SH-SY5Y (cell line): ENCODE results near the gene IL19.

ENCODE experiments used
- GATA2 ChIP-seq: IDR thresholded peaks from 2 replicates; pipeline ENCODE4 v1.6.1; 2011; ENCODE audit warnings: mild to moderate bottlenecking, low read depth, low read length
- GATA3 ChIP-seq: IDR thresholded peaks from 2 replicates; pipeline ENCODE4 v1.6.1; 2011; ENCODE audit warnings: low read depth, mild to moderate bottlenecking, low read length, moderate library complexity

Gene IL19

DNA sequence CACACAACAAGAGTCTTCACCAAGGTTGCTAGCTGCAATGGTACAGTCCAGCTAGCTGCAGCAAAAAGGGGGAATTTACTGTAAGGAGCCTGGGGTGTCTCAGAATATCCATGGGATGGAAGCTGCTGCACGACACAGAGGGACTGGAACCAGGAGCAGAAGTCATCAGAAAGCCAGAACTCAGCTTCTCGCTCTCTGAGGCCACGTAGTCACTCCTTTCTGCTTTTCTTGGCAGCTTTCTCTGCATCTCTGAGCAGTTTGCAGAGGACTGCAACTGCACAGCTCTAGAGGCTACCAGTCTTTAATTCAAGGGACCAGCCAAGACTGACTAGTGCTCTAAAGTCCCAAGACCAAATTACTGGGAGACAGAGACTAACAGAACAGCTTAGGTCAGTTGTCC lies 28.7 kb downstream of the IL19 start:
- TF ChIP-seq GATA2 (no peak), GATA3 (no peak)

DNA sequence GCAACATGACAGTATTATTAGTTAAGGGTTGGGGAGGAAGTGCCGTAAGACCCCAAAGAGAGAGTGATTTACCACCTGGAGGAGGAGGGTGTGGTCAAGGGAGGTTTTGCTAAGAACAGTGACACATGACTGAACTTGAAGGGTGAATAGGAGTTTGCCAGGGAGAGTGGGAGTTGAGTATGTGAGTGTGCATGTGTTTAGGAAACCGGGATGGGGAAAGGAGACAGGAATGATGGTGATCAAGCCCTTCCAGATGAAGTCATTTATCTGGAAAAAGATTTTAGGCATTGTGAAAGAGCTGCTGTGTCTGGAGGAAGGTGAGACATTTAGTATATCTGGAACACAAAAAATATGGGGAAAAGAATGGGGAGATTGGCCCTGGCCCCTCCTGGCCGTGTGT lies 29.8 kb downstream of the IL19 start:
- TF ChIP-seq GATA2: no peak
- no peak for TF ChIP-seq GATA3

DNA sequence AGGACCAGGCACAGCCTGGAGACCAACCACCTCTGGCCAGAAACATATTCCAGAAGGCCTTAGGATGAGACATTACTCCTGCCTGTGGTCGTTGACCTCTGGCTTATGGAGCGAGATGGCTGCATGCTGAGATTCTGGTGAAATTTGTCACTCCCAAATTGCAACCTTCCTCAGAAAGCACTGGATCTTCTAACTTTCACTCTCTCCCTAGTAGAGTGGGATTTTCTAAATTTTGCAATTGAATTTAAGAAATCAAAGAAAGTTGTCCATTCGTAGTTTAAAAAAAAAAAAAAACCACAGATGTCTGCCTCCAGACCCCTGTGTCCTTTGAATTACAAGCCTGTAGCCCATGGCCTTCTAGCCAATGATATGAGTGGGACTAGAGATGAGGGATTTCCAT lies 30.3 kb downstream of the IL19 start:
- TF ChIP-seq GATA2 (no peak), GATA3 (no peak)

DNA sequence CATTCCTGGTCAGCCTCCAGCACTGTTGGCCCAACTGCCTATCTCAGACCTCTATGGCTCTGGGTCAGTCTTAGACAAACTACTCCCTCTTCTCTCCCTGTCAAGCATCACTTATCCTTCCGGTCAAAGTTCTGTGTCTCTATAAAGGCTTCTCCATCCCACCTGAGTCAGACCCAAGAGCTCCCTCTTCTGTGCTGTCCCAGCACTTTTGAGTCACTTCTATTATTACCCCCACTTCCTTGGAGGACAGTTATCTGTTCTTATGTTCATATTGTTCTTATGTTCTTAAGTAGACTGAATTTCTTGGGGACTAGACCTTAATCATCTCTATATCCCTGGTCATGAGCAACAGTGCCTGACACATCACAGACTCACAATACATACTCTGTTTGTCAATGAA lies 30.9 kb downstream of the IL19 start:
- no peak for TF ChIP-seq GATA3

DNA sequence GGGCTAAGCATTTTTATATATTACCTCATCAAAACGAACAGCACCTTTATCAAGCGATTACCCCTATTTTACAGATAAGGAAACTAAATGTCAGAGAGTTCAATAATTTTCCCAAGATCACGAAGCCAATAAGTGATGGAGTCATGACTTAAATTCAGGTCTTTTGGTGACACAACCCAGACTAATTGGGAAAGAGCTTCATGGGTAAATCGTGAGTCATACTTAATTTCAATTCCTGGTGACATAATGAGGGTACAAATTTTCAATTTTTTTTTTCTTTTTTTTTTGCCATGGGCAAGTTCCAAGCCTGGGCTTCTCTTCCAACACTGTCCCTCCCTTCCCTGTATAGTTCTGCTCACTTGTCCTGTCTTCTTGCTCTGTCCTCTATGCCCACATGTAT lies 31.8 kb downstream of the IL19 start:
- no peak for TF ChIP-seq GATA3
- no peak for TF ChIP-seq GATA2

DNA sequence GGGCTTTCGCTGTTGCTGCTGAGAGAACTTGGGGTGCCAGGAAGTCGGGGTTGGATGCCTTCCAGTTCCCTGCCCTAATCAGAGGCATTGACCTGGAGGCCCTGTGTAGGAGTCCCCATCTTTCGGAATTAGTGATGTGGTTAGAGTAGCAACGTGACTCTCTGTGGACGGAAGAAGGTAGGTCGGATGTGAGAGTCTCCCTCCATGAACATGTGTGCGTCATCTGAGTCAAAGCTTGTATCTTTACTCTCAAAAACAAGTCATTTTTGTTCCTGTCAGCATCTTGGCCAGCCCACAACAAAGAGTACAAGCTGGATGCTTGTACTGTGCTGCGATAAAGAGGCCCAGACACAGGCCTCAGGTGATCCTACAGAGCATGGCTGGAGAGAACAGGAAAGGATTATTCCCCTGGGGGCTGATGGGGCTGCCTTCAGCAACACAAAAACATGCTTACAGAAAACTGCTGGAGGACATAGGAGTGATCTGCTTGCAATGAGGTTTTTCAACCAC lies 32.7 kb downstream of the IL19 start:
- TF ChIP-seq GATA2 (no peak), GATA3 (no peak)

DNA sequence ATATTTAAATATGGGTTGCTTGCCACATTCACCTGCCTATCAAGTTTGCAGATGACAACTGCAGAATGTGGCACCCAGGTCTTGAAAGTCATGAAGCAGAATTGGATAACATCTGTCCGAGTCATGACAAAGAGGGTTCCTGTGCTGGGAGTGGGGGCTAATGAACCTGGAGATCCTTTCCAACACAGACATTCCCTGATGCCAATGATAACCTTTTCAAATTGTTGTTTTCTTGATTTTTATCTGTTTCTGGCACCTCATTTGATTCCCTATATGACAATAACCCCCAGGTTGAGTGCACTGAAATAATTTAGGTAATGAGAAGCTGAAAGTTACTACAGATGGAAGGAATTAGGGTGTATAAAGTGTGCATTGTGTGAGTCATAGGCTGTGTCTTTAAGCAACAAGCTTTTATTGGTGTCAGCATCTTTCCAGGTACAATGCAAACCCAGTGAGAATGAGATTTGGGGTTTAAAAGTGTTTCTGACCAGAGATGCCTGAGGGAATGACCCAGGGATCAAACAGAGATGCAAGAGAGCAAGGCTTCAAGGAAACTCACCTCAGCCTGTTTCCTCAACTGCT lies 33.7 kb downstream of the IL19 start:
- TF ChIP-seq GATA2: peak; percentile 91
- peak; percentile 84 for TF ChIP-seq GATA3

DNA sequence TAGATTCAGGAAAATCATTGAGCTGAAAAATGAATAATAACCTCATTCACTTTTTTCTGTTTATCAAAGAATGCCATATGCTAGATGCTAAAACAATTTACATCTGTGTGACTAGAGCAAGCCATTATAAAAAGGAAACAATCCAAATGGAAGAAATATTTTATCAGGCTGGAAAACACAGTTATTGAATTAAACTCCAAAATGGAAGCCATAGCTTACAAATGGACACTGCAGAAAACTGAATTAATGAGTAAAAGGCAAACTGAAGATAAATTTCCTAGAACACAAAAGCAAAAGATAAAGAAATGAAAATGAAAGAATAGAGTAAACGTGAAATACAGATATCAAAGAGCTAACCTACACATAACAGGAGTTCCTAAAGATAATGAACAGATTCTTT lies 34.8 kb downstream of the IL19 start:
- TF ChIP-seq GATA3 (no peak; the same call in 1 of the 2 replicates), GATA2 (peak; percentile 38; the same call in 1 of the 2 replicates)

DNA sequence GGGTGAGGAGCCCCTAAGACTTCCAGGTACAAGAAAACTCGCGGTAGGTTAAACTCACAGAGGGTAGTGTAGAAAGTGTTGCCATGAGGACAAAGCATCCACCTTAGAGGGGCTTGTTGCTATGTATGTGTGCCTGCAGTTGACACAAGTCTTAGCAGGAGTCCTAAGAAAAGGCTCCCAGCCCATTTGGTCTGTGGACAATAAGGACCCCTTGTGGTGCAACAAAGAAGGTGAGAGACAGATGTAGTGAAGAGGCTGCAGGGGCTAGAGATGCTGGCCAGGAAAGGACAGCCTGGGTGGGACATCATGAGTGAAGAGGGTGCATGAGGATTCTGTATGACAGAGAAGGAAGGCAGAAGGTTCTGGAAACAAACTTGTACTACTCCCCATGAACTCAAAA lies 38.0 kb downstream of the IL19 start:
- TF ChIP-seq GATA2: no peak
- no peak for TF ChIP-seq GATA3

DNA sequence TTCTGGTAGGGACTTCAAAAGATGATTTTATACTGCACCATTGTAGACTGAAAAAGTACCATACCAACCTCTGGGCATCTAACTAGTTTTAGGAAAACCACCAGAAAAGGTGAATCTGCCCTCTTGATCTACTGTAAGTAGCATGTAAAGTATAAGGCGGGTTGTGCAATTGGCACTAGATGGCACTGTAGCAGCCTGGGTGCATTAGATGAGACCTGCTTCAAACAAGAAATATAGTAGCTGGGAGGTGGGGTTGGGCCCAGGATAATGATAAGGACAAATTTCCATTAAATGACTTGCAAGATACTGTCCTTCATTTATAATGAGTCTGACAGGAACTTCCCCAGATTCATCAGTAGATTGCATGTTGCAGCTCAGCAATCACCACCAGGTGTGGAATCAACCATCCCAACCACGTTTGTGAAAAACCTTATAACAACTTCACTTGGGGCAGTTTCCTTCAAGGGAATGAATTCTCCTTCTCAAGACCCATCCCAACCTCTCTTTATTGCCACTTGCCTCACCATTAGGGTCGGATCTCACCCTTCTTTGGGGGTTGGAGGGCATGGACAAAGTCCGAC lies 39.0 kb downstream of the IL19 start:
- TF ChIP-seq GATA3: no peak

DNA sequence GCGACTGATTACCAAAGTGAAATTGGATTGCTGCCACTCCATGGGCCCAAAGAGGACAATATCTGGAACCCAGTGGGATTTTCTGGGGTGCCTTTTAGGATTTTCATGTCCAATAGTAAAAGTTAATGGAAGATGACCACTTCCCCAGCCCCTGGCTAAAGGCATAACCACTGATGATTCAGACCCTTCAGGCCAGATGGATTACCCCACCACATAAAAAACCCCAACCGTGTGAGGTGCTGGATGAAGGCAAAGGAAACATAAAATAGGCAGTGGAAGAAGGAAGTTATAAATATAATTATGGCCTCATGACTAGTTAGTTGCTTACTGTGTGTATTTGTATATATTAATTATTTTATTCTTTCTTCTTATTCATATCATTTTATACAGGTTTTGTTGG lies 41.9 kb downstream of the IL19 start:
- no peak for TF ChIP-seq GATA3
- TF ChIP-seq GATA2: no peak

DNA sequence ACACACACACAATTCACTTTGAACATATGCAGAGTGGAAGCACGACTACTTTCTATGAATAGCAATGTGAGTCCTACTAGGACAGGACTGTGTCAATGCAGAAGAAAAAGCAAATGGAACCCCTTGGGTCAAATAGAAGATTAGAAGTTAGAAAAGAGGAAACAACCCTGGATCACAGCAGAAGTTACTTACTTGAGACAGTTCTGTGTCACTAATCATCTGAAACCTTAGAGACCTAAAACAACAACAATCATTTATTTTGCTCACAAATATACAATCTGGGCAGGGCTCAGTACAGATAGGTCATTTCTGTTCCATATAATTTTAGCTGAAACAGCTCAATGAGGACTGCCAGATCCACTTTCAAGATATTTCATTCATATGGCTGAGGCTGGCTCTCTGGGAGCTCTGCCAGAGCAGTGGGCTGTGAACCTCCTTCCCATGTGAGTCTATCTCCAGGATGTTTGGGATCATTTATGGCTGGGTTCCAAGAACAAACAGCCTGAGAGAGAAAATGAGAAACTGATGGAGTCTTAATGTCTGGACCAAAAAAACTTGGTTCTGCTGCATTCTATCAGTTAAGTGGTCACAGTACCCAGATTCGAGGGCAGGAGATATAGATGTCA lies 44.3 kb downstream of the IL19 start:
- peak; percentile 92 for TF ChIP-seq GATA2
- TF ChIP-seq GATA3: peak; percentile 82; the same call in 1 of the 2 replicates

DNA sequence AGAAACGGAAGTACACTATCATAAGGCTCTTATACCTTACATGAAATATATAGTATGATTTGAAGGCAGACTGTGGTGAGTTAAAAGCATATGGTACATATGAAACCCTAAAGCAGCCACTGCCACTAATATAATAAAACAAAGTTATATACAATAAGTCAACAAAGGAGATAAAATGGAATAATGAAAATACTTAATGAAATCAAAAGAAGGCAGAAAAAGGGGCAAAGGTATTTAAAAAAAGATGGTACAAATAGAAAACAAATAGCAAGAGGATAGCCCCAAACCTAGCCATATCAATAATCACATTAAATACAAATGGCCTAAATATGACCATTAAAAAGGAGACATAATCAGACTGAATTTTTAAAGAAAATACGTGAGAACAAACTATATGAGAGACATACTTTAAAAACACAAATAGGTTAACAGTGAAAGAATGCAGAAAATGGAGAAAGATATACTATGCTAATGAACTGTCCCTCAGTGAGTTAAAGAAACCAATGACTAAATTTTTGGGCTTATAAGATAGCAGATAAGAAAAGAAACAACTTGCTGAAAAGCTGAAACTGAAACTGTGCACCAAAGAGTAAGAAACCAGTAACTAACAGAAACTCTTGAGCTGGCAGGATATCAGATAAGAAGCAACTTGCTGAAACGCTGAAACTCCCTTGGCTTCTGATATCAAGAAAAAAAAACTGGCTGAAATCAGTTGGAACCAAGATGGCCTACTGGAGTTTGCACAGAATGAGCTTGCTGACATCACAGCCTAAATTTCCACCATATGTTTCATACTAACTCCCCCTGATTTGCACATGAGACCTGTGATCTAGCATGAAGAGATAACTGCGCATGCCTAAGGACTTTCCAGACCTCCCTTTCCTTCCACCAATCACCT lies 46.1 kb downstream of the IL19 start:
- TF ChIP-seq GATA2: no peak
- TF ChIP-seq GATA3: no peak

DNA sequence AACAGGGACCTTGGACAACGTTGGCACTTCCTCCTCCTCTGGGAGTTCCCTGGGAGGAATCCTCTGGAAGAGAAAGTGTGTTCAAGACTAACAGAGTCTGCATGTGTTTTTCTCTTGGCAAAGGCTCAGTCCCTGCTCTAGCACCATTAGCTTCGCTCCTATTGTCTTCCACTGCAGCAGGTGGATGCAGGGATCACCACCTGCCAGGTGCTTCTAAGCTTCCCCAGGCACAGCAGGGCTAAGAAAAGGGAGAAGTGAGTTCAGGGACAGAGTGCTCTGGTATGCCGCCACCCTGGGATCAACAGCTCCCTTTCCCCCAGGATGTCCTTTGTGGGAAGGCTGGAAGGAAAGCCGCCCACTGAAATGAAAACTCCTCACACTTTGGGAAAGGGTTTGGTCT lies 50.9 kb downstream of the IL19 start:
- TF ChIP-seq GATA3 (no peak), GATA2 (no peak)
